Measurements from ENCODE around the gene TEX29.

The TEX29 gene

DNA sequence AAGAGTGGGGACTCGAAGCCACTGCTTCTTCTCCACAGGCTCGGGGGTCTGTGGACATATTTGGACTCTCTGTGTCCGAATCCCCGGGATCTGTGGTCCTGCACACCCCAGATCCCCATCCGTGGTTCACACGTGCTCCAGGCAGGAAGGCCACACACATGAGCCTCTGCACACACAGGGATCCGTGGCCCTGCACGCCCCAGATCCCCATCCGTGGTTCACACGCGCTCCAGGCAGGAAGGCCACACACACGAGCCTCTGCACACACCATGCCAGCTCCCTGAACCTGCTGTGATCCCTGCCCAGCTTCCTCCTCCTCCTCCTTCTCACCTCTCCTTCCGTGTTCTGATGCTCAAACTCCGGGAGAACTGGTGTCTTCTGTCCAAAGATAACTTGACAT lies 3.1 kb downstream of the TEX29 start:
- no peak for DNase-seq

DNA sequence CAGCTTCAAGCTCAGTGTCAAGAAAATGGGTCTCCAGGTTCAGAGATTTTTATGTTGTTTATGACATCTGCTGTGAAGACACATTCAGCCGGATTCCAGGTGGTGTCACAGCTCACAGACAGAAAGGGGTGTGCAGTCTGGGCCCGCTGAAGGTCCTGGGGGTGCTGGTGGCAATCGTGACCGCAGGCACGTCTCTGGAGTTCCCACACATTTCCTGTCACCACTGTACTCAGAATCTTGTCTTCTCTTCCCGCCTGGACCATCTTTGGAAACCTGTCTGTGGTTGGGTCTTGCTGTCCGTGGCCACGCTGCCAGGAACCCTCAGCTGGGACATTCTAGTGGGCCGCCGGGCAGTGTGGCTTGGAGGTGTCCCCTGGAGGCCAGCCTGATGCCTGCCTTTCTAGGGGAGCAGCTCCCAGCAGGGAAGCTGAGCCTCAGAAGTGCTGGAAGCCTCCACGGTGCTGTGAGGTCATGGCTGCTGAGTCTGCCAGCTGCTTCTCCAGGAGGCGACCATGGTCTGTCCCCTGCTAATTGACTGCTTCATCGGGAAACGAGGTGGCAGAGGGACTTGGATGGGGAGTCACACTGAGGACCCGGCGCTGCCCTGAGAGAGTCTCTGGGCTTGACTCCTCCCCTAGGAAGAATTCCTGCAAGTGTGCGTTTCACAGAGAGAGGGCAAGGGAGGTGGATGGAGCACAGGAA lies 3.7 kb downstream of the TEX29 start:
- DNase-seq = no peak

- no peak for DNase-seq
These were observed 4.3 kb downstream of the TEX29 start for GRCh38 chr13:111324736-111325135.

DNA sequence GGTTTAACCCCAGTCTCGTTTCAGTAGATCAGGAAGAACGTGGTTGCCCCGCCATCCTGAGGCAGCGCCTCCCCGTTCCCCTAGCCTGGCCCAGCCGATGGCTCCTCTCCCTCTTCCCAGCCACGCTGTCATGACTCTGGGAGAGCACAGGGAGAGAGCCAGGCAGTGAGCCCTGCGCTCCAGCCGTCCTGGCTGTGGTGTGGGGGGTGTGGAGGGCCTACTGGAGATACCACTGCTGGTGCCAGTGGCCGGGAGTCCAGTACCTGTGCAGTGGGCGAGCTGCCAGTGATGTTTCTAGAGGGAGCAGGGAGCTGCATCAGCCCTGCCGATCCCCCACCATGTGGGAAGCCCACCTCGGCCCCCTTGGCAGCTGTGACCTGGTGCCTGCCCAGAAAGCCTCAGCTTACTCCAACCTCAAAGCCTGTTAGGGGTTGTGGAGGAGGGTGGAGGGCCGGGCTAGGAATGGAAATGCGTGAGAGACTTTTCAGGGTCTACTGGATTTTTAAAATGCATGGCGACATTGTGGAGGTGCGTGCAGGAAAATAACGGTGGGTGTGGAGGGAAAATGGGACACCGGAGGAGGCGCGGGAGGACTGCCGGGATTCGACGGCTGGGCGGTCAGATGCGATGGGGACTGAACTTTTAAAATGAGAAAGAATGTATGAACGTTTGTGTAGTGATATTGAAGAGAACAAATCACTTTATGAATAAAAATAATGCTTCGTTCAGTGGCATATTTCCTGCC lies 4.9 kb downstream of the TEX29 start:
- DNase-seq = no peak

DNA sequence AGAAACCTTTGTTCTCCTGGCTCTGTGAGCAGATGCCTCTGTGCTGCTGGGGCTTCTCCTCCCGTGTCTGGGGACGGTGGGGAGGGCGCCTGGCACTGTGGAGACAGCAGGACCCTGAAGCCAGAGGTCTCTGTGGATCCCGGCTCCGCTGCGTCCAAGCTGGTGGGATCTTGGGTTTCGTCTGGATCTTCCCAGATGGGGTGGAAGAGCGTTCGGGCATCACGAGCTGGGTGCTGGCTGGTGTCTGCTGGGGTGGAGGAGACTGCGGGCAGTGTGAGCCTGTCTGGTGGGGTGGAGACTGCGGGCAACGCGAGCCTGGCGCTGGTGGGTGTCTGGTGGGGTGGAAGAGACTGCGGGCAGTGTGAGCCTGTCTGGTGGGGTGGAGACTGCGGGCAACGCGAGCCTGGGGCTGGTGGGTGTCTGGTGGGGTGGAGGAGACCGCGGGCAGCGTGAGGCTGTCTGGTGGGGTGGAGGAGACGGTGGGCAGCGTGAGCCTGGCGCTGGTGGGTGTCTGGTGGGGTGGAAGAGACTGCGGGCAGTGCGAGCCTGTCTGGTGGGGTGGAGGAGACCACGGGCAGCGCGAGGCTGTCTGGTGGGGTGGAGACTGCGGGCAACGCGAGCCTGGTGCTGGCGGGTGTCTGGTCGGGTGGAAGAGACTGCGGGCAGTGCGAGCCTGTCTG lies 5.6 kb downstream of the TEX29 start:
- DNase-seq = no peak

DNA sequence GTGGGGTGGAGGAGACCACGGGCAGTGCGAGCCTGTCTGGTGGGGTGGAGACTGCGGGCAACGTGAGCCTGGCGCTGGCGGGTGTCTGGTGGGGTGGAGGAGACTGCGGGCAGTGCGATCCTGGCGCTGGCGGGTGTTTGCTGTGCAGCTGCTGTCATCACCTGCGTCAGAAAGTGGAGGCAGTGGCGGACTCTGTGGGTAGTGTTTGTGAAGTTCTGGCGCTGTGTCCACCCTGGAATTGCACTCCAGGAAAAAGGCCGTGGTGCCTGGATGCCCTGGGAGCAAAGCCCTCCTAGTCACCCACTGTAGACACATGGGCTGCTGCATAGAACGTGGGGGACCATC lies 6.2 kb downstream of the TEX29 start:
- no peak for DNase-seq

GRCh38 chr13:111326981-111327642 lies 6.7 kb downstream of the TEX29 start:
- DNase-seq = no peak

GRCh38 chr13:111327730-111328573 lies 7.5 kb downstream of the TEX29 start:
- DNase-seq = peak in 1 of 2 experiments; percentile 10

- no peak for DNase-seq
These were observed 8.3 kb downstream of the TEX29 start for GRCh38 chr13:111328574-111329410.

DNA sequence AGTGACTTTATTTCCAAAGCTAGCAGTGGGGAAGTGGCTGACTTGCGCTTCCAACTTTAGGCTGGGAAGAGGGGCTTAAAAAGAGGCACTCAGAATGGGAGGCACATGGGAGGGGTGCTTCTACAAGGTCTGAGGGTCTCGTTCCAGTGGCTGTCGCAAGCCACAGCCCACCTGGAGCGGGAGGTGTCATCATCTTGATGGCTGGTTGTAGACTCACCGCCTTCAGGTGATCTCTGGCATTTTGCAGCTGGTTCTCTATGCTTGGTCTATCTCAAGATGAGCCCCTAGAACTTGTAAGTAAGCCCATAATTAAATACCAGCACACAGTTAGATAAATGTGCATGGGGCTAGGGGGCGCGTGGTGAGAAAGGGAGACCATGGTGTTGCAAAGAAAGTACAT lies 9.2 kb downstream of the TEX29 start:
- DNase-seq = no peak

- DNase-seq = no peak
These were observed 9.7 kb downstream of the TEX29 start for GRCh38 chr13:111330066-111330610.

GRCh38 chr13:111335298-111335697 lies 14.9 kb downstream of the TEX29 start:
- DNase-seq = no peak

GRCh38 chr13:111336666-111337065 lies 16.2 kb downstream of the TEX29 start:
- DNase-seq = no peak

GRCh38 chr13:111337206-111337605 lies 16.8 kb downstream of the TEX29 start:
- DNase-seq = no peak

DNA sequence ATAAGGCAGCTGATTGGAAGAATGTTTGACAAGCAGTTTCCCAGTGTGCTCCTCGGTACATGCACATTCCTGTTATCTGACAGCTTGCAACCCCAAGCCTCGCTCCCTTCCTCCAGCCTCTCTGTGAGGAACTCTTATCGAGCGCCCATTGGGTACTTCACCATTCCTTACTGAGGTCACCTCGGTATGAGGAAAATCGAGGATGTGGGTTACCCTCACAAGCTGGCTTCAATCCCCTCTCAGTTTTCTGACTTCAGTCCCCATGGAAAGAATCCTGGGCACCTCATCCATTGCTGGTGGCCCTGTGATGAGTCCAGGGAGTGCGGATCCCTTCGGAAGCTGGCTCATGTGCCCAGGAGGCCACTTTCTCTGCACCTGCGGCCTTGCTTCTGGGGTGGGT lies 17.3 kb downstream of the TEX29 start:
- no peak for DNase-seq

DNA sequence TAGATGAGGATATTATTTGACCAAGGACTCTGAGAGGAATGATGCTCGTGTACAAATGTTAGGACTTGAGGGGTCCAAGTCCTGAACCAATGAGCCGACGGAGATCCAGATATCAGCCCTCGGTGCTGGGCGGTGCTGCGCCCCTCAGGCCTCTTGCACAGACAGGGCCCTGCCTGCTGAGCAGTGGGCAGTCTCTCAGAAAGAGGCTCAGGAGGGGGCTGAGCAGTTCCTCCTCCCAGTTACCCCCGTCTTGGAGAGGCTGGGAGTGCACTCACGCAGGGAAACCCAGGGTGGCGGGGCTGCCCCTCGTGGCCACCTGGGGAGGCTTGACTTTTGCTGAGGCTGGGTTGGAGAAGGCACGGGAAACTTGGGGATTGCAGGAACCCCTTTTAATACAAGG lies 18.4 kb downstream of the TEX29 start:
- DNase-seq = no peak

GRCh38 chr13:111339366-111340143 lies 19.1 kb downstream of the TEX29 start:
- no peak for DNase-seq

DNA sequence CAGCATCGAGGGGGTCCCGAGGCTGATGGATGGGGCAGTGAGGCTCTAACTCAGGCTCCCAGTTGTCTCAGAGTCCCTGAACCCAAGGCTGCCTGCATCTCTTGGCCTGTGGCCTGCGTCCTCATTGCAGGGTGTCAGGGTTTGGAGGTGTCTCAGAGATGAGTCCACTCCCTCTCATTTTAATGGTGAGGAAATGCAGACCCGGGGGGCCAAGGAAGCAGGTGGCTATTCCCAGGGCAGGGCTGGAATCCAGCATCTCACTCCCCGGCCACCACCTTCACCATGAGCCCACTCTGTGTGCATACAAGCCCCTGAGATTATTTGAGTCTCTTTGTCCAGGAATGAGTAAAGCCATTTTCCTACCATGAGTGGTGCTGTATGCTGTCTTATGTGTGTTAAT lies 21.4 kb downstream of the TEX29 start:
- no peak for DNase-seq

DNA sequence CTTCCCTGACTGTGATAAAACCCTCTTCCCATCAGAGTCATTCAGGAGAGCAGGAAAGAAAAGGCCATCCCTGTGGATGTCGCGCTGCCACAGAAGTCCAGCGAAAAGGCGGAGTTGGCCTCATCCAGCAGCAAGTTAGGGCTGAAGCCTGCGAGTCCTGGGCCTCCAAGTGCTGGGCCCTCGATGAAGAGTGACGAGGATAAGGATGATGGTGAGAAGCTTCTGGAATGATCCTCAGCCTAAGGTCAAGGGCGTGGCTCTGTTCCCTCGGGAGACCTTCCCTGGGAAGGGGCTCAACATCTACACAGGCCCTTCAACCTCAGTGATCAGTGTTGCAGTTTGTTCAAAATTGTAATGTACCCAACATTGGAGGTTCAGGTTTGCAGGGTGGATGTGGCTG lies 22.3 kb downstream of the TEX29 start:
- no peak for DNase-seq

DNA sequence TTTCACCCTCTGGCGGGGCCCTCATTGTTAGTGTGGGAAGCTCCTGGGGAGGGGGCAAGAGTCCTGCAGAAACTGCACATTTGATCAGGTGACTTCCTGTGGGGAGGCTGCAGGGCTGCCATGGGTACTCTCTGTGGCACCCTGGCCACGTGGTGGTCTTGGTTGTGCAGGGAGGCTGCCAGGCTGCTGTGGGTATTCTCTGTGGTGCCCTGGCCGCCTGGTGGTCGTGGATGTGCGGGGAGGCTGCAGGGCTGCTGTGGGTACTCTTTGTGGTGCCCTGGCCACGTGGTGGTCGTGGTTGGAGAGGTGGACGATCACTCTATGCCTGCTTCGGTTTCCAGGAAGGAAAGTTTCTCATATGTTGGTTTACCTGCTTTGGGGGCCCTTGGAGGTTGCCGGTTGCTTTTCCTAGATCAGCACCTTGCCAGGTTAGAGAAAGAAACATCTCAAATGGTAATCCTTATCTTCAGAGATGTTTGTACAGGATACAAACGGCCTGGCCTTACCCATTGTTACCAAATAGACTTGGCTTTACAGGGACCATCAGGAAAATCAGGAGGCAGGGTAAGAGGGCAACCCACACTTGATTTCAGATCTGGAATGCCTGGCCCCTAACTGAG lies 22.9 kb downstream of the TEX29 start:
- no peak for DNase-seq
